NCI-H345 treated with DMSO at 0.1 percent for 48 hours (cell line): ENCODE measurements around the gene ZNF670.

Experiments
- DNase-seq: peaks from one replicate; lab custom pipeline; 2025; ENCODE audit not compliant: unreplicated experiment; lab: John Stamatoyannopoulos, UW

Gene ZNF670

GRCh38 chr1:247104965-247105364 lies 26.4 kb upstream of the ZNF670 start:
- DNase-seq, result no peak

DNA sequence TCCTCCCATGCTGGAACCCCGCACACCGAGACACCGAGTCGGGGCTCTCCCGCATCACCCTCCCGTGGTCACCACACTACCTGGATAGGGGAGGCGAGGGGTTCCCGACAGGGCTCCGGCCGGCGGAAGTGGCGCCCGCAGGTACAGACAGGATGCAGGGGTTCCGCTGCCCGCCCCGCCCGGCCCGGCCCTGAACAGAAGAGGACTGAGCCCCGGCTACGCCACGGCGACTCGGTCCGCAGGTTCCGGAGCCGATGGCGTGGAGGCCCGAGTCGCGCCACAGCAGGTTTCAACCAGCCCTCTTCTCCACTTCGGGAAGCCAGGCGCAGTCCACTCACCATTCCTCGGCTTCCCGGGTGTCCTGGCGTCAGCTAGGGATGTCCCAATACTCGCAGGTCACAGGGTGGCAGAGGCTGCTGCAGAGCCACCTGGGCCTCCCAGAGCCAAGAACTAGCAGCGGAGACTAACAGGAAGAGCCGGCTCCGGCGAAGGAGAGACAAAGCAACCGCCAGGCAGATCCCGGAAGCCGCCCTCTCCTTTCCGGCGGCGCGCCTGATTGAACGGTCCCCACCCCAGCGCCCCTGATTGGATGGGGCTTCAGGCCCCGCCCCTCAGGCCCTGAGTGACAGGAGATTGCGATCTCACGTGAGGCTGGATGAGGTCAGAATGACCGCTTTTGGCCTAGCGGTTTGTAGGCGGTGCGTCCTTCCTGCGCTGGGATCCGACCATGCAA lies 25.4 kb upstream of the ZNF670 start, which contains the start of gene ZNF669:
Gene ZNF669 (minus strand): TSS at position 498 of the 733 bp plus-strand sequence. CDS start 157 bp downstream, at position 341.
- peak; percentile 92 for DNase-seq

DNA sequence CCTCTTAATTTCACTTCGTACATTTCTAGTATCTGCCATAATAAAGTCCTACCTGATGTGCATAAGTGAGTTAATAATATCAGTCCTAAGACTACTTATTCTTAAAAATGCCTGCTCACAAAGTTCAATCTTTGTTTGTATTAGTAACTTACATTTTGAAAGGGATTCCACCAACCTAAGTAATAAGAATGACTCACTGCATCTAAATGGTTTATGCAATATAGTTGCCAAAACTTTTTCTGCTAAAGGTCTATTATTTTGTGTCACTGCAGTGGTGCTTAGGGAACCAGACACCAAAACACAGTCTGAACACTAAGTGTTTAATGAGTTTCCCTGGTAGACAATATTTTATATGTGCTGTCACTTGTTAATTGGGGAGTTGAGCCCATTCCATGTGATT lies 23.8 kb upstream of the ZNF670 start:
- DNase-seq, result no peak

DNA sequence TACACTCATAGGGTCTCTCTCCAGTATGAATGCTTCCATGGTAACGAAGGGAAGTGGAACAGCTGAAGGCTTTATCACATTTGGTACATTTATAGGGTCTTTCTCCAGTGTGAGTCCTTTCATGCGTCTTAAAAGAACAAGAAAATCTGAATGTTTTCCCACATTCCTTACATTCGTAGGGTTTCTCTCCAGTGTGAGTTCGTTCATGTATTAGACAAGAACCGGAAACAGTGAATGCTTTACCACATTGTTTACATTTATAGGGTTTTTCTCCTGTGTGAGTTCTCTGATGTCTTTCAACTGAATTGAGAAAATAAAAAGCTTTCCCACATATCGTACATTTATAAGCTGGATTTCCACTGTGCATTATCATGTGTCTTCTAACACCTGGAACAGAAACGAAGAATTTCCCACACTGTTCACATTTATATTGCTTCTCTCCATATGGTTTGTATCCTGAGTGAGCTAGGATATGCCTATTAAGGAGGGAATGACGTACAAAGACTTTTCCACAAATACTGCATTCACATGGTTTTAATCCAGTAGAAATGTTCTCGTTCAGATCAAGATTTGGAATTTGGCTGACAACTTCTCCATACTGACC lies 22.2 kb upstream of the ZNF670 start:
- no peak for DNase-seq

- no peak for DNase-seq
Observed at GRCh38 chr1:247096958-247097357, 18.3 kb upstream of the ZNF670 start.

DNA sequence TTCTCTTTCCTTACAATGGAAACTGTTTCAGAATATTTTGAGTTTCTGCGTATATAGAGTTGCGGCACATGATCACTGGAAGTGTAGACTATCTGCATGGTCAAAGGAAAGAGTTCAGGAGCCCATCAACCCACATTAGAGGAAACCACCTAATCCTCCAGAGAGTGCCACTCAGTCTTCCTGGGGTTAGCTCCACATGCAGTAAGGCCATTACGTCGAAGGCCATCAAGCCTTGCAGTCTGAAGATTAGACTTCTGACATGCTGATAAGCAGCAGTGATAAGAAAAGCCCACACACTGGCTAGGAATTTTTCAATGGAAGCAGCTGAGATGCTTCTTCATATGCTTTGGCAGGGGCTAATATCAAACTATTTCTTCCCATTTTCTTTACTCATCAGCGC lies 17.9 kb upstream of the ZNF670 start:
- no peak for DNase-seq

GRCh38 chr1:247096112-247096511 lies 17.5 kb upstream of the ZNF670 start:
- no peak for DNase-seq

- no peak for DNase-seq
Observed at GRCh38 chr1:247090455-247090854, 11.8 kb upstream of the ZNF670 start.

DNA sequence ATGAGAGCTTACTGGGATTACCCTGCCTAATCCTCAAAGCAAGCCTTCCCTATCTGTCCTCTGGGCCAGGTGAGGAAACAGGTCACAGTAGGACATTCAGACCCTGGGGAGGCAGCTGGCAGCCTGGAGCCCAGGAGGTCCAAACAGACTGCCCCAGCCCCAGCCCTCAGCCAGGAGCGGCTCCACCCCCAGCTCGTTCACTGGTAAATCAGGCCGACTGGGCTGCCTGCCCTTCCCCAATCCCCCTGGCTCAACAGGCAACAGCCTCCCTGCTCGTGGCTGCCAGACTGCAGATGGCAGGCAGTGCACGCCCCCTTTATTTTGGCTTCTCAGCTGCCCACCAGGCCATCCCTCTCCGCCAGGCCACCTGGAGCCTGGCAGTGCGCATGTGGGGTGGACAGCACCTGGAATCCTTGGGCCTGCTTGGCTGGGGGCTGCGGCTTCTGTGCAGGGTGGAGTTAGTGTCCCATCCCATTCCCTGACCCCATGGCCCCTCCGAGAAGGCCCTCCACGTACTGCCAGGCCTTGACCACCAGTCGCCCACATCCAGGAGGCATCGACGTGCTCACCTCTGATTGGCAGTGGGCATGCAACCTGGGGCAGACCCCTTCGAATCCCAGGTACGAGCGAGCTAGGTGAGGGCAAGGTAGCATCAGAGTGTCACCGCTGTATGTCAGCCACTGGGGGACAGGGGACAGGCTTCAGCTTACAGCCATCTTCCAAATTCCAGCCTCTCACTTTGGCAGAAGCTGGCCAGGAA lies 11.2 kb upstream of the ZNF670 start:
- DNase-seq, result no peak

DNA sequence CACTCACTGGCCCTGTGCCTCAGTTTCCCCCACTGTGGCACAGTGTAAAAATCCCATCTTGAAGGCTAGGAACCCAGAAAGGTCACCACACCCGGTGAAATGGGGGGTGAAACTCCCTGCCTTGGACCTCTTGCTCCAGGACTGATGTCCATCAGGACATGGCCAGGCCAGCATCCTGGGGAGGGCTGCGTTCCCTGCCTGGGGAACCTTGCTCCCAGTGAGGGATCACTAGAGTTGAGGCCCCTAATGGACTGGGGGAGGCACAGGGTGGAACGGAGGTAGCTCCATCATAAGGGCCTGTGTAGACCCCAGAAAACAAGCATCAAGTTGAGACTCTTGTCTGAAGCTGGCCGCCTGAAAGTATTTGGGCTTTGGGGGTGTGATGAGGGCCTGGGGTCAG lies 10.4 kb upstream of the ZNF670 start:
- no peak for DNase-seq

DNA sequence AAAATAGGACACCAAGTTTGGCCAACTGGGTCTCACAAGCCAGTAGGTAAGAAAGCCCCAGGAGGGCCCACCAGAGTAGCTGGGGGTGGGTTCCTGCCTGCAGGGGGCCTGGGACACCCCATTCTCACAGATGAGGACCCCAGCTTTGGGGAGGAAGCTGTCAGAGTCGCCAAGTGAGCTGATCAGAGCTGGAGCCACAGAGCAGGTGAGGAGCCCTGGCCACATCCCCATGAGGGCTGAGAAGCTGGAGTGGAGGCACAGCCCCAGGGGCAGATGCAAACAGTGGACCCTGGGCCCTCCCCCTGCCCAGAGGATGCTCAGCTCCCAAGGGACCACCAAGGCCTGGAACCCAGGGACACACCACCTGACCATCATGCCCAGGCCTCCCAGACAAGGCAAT lies 8.6 kb upstream of the ZNF670 start:
- DNase-seq, result no peak

GRCh38 chr1:247085310-247085709 lies 6.7 kb upstream of the ZNF670 start:
- no peak for DNase-seq

GRCh38 chr1:247084771-247085170 lies 6.2 kb upstream of the ZNF670 start:
- no peak for DNase-seq

DNA sequence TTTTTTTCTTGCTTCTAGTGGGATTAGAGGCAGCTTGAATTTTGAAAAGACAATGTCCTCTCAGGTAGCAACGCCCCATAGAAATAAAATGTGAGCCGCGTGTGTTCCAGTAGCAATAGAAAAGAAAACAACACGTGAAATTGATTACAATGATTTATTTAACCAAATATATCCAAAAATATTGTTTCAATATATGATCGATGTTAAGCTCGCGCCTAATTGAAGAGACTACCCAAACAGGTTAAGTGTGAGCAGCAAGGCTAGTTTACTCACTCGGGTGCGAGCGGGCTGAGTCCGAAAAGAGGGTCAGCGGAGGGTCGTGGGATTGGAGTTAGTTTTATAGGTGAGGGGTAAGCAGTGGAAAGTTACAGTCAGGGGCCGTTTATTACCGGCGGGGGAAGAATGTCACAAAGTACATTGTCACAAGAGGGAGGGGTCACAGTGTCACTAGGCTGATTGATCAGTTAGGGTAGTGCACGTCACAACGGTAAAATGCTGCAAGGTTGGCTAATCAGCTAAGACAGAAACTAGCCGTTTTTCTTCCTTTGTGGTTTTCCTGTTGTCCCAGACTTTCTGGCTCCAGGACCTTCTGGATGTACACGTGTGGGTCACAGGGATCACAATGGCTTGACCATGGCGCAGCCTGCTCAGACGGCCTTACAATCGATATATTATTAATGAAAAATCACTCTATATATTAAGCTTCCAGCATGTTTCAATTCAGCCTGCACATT lies 697 bp upstream of the ZNF670 start:
- DNase-seq, result no peak

DNA sequence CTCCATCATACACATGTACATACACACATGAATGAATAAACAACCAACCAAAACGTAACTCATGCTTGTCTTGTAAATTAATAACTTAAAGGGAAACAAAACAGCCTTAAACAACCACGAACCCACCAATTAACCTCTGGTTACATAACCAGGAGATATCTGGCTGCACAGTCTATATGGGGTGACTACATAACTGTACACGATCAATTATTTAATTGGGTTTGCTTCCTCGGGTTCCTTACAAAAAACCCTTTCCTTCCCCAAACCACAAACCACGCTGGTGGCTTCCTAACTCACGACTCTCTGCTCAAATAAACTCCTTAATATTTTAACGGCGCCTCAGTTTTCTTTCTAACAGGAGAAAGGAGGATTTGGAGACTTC lies 744 bp downstream of the ZNF670 start:
- no peak for DNase-seq

- no peak for DNase-seq
Observed at GRCh38 chr1:247077213-247077612, 1.4 kb downstream of the ZNF670 start.

- no peak for DNase-seq
Observed at GRCh38 chr1:247070645-247071044, 8.0 kb downstream of the ZNF670 start.

DNA sequence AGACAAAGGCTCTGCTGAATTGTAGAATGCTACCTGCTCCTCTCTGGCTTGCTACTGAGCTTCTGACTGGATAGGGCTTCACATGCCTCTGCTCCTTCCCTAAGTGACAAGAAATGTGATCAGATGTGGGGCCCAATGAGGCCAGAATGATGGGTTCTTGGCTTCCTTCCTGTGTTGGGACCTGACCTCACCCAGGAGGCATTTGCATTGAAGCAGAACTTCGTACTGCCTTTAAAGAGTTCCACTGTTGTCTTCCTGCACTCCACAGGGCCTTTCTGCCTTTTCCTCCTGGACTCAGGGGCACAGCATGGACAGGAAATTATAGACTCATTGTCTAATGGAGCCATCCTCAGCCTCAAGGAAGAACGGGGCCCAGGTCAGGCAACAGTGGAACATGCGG lies 14.3 kb downstream of the ZNF670 start:
- DNase-seq, result no peak

DNA sequence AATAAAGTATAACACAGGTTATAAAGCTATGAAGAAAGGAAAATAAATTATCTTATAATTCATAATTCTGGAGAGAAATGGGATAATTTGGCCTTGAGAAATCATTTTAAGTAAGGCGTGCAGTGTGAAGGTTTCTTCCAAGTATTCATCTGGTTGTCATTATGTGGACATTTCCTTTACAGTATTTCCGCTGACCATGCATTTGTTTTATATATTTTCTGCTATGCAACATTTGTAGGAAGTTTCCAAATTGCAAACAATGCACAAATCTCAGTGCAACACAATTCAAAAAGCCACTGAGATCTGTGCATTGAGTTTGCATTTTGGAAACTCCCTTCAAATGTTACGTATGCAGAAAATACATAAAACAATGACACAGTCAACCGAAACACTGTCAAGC lies 17.8 kb downstream of the ZNF670 start:
- DNase-seq, result no peak

- DNase-seq, result no peak
Observed at GRCh38 chr1:247056071-247056470, 22.5 kb downstream of the ZNF670 start.

- DNase-seq, result no peak
Observed at GRCh38 chr1:247054992-247055415, 23.6 kb downstream of the ZNF670 start.
